Pancreas (tissue), 10 donors: Measurements from ENCODE around the gene TDP1. TPM values are rescaled to one million over a fixed set of nuclear protein-coding genes. Genes with fewer than 3 reads are reported as not detected.

ENCODE experiments used
- ATAC-seq, 4 donors: fragments of 200-7000 bp; cut with Tn5 transposase; one replicate each; pipeline versions ENCODE4 v1.8.0 to v1.9.1; 2020; ENCODE audit warnings: mild to moderate bottlenecking in 4 of 4, moderate library complexity in 4 of 4
- DNase-seq, 6 donors: peaks; one replicate each; pipeline ENCODE4 v3.0.0-alpha.2; 2020
- FAIRE-seq: peaks from 2 replicates; lab custom pipeline; 2012; peaks lifted over from hg19 to GRCh38; lab: Jason Lieb, UNC
- H3K27ac ChIP-seq, 4 donors: fragments of 200-600 bp; sonication (generic); 1 replicate in 3 of 4; 2 replicates in 1 of 4; pipeline versions ENCODE4 v1.5.0 to v1.8.0; 2020
- H3K27me3 ChIP-seq, 4 donors: fragments of 200-600 bp; one replicate each; pipeline ENCODE4 v1.8.0; 2021
- H3K36me3 ChIP-seq, 3 donors: fragments of 200-600 bp; sonication (generic) in 1 of 3; one replicate each; pipeline versions ENCODE4 v1.5.0 to v1.8.0; 2020 to 2021
- H3K4me1 ChIP-seq, 3 donors: fragments of 200-600 bp; one replicate each; pipeline ENCODE4 v1.8.0; 2021
- H3K4me3 ChIP-seq, 4 donors: fragments of 200-600 bp; sonication (generic) in 2 of 4; one replicate each; pipeline versions ENCODE4 v1.5.0 to v1.8.0; 2020 to 2021
- H3K9me3 ChIP-seq, 4 donors: fragments of 200-600 bp; one replicate each; pipeline ENCODE4 v1.8.0; 2021
- CTCF ChIP-seq, 4 donors: fragments of 200-600 bp; sonication (generic) in 3 of 4; IDR thresholded peaks; one replicate each; pipeline versions ENCODE4 v1.5.0 to v1.8.0; 2021; ENCODE audit warnings: antibody characterized with exemption in 4 of 4
- WGBS, 2 donors: extraction: QIAGEN DNeasy Blood & Tissue Kit; methylation state at CpG; one replicate each; pipeline ENCODE4 v1.1.7; 2013; 5-methylcytosine and 5-hydroxymethylcytosine counted together
- intact Hi-C, 3 donors: fragments of 100-400 bp; cut with DNase I; formaldehyde crosslinking; loops; one replicate each; pipeline versions ENCODE4 v1.11.1 to v1.14.2; 2022
- polyA plus RNA-seq, 2 donors: library from polyadenylated mRNA; stranded (reverse); fragments of 200-250 nt; gene quantifications; one replicate each; pipeline ENCODE4 v1.2.3, GENCODE V29; 2013
- total RNA-seq, 6 donors: library from RNA; stranded (reverse); fragmentation: NEBNext Ultra II Directional in 4 of 6; extraction: Animal tissue kit (Norgen Biotek cat#: 25700) in 4 of 6; gene quantifications; one replicate each; pipeline versions ENCODE4 v1.2.1 to v1.2.4, GENCODE V29; 2021 to 2023
- donor health status: healthy with polysubstance abuse.
- donor health status: DM: no; HTN: no; CAD: no; lungs with moderate emphysema.
- donor health status: DM: no; HTN: no; CAD: no.
- donor health status: control.
- donor health status: control.
- donor health status: Bipolar disorder and iron deficiency.
- donor health status: DM: yes; HTN: yes; CAD: no.
- donor health status: DM: no; HTN: no; CAD: no.
- donor health status: DM: no; HTN: no; CAD: no.
- donor health status: DM: yes; HTN: yes; CAD: no.

TDP1 gene
- total and polyA plus RNA-seq, 8 donors = 2.2 to 9.5 (median 5.8) TPM

GRCh38 chr14:89952576-89952975 lies 3.2 kb upstream of the TDP1 start:
- H3K4me3 ChIP-seq = no peak overlapping the region
- FAIRE-seq = no peak
- H3K27me3 ChIP-seq = no peaks in the 10 kb centered on the region
- intact Hi-C loops = no loop called here
- H3K9me3 ChIP-seq = no peaks in the 10 kb centered on the region
- no peak for DNase-seq
- ATAC-seq = no peak
- H3K36me3 ChIP-seq = no peaks in the 10 kb centered on the region
- 86 to 90% methylated on average over 2 of the region's 2 CpGs for WGBS, 2 donors
- no peak for TF ChIP-seq CTCF (IDR thresholded peaks at IDR 0.05)
- H3K27ac ChIP-seq = no peak overlapping the region
- H3K4me1 ChIP-seq = peaks cover 0 to 10% (median 0%) of the 10 kb centered on the region in 3 donors

- WGBS, 2 donors = 26 to 38% methylated on average over 1 of the region's 1 CpG
- Histone ChIP-seq H3K27me3 (no peaks in the 10 kb centered on the region), H3K36me3 (no peaks in the 10 kb centered on the region), H3K4me3 (peak overlapping the region in 1 of 4 donors; percentile 89), H3K27ac (no peak overlapping the region), H3K9me3 (no peaks in the 10 kb centered on the region), H3K4me1 (peaks cover 0 to 10% (median 0%) of the 10 kb centered on the region in 3 donors)
- intact Hi-C loops = no loop called here
- no peak for FAIRE-seq
- ATAC-seq = no peak
- TF ChIP-seq CTCF (IDR thresholded peaks at IDR 0.05) = no peak
- DNase-seq = no peak
Measured at GRCh38 chr14:89953602-89954001, 2.1 kb upstream of the TDP1 start.

- H3K9me3 ChIP-seq = no peaks in the 10 kb centered on the region
- TF ChIP-seq CTCF (IDR thresholded peaks at IDR 0.05) = no peak
- no peaks in the 10 kb centered on the region for H3K27me3 ChIP-seq
- WGBS, 2 donors = 1 to 3% methylated on average over 44 of the region's 44 CpGs
- peak; percentile 85 to 95 (median 88) for ATAC-seq
- intact Hi-C loops = no loop called here
- peak; percentile 83 for FAIRE-seq
- peaks cover 0 to 10% (median 0%) of the 10 kb centered on the region in 3 donors for H3K4me1 ChIP-seq
- H3K27ac ChIP-seq = peak within 1 kb of the TSS; percentile 86 to 92 (median 89)
- H3K4me3 ChIP-seq = peak within 1 kb of the TSS; percentile 58 to 89 (median 78)
- DNase-seq = peak; percentile 91 to 98 (median 98)
- no peaks in the 10 kb centered on the region for H3K36me3 ChIP-seq
Measured at GRCh38 chr14:89954070-89955021, 1.4 kb upstream of the TDP1 start, which contains the start of gene EFCAB11. Gene EFCAB11 (minus strand): TSS chr14:89954730. CDS start chr14:89954660, 70 bp downstream.

- H3K4me3 ChIP-seq = peak overlapping the region; percentile 58 to 89 (median 78)
- intact Hi-C loops = no loop called here
- peaks cover 0 to 10% (median 0%) of the 10 kb centered on the region in 3 donors for H3K4me1 ChIP-seq
- H3K27ac ChIP-seq = peak overlapping the region; percentile 86 to 92 (median 89)
- DNase-seq (peak in 1 of 6 donors; percentile 24), ATAC-seq (peak; percentile 17 to 45 (median 40)), FAIRE-seq (no peak)
- no peak for TF ChIP-seq CTCF (IDR thresholded peaks at IDR 0.05)
- 2% methylated on average over 20 of the region's 20 CpGs for WGBS, 2 donors
- H3K9me3 ChIP-seq = no peaks in the 10 kb centered on the region
- H3K36me3 ChIP-seq = no peaks in the 10 kb centered on the region
- no peaks in the 10 kb centered on the region for H3K27me3 ChIP-seq
Measured at GRCh38 chr14:89955022-89955744, 544 bp upstream of the TDP1 start.
